Activated naive CD4-positive, alpha-beta T cell treated with anti-CD3 and anti-CD28 coated beads, Interleukin-2, amount 50 U/mL, for 72 hours (primary cell): Measurements from ENCODE around the gene TIMP4. TPM values are rescaled to one million over a fixed set of nuclear protein-coding genes. Genes with fewer than 3 reads are reported as not detected.

Experiments used
- ATAC-seq, 2 donors: fragments of 150-1000 bp; cut with Tn5 transposase; 2 replicates each; pipeline ENCODE4 v1.10.0; 2021; ENCODE audit warnings: mild to moderate bottlenecking in 2 of 2, moderate library complexity in 2 of 2
- DNase-seq, 2 donors: peaks; one replicate each; pipeline ENCODE4 v3.0.0; 2021 to 2022; ENCODE audit warnings: low spot score in 2 of 2
- H3K27ac Mint-ChIP-seq, 2 donors: one replicate each; pipeline ENCODE4 v1.8.0; 2022; ENCODE audit warnings: mild to moderate bottlenecking in 2 of 2, mixed read lengths in 2 of 2
- H3K36me3 Mint-ChIP-seq, 2 donors: one replicate each; pipeline ENCODE4 v1.8.0; 2022; ENCODE audit warnings: mixed read lengths in 2 of 2
- H3K9me3 Mint-ChIP-seq, 2 donors: one replicate each; pipeline ENCODE4 v1.8.0; 2022; ENCODE audit warnings: mixed read lengths in 2 of 2
- total RNA-seq, 2 donors: library from RNA; stranded (reverse); gene quantifications; one replicate each; pipeline ENCODE4 v1.2.3, GENCODE V29; 2022

Gene TIMP4
- total RNA-seq, 2 donors from 2014 or later: not detected

DNA sequence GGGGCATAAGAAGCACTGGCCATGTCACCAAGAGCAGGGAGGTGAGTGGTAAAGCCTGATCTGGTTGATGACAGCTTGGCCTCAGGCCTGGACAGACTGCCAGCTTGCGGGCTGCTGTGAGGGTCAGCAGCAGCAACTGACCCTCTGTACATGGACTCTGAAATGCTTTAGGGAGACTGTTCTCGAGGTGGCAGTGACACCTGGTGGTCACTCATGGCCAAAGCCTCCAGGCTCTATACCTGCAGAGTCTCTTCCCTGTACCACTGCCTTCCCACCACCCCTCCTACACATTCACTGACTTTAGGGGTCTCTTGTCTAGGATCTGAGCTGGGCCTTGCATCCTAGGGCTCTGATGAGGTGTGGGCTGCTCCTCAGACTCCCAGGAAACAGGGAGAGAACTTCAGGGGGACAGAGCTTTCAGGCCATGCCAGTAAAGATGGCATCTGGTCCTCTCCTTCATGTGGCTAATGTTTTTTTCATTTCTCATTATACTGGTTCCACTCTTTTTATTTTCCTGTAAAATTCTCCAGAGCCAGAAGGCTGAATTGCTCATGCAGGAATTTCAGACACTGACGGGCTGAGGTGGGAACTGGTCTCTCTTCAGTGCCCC, 17.2 kb upstream of the TIMP4 start:
- ATAC-seq (peak in 1 of 2 donors; percentile 59), DNase-seq (peak in 1 of 2 donors; percentile 34)
- H3K27ac Mint-ChIP-seq: no peak overlapping the region
- H3K9me3 Mint-ChIP-seq: peaks cover 10% of the 10 kb centered on the region in 2 donors
- H3K36me3 Mint-ChIP-seq: peaks cover 6 to 15% of the 10 kb centered on the region in 2 donors

DNA sequence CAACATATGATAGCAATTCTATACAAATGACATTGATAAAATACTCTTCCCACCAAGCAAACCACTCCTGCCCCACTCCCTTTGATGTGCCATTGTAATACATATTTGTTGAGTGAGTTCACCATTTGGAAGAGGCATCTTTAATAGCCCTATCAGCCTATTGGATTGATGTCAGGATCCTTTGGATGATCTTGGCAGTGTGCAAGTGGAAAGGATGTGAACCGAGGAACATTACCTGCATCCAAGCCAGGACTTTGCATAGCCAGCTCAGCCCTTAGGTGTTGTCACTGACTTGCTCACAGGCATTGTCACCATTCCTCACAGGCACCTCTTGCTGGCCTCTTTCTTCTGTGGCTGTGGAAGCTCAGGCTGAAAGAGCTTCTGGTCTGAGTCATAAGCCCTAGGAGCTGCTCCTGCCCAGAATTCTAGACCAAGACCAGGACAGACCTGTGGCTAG, 16.5 kb upstream of the TIMP4 start:
- Mint-ChIP-seq H3K27ac (no peak overlapping the region), H3K36me3 (peaks cover 6 to 15% of the 10 kb centered on the region in 2 donors), H3K9me3 (peaks cover 10% of the 10 kb centered on the region in 2 donors)
- DNase-seq: no peak
- ATAC-seq: peak in 1 of 2 donors; percentile 13

DNA sequence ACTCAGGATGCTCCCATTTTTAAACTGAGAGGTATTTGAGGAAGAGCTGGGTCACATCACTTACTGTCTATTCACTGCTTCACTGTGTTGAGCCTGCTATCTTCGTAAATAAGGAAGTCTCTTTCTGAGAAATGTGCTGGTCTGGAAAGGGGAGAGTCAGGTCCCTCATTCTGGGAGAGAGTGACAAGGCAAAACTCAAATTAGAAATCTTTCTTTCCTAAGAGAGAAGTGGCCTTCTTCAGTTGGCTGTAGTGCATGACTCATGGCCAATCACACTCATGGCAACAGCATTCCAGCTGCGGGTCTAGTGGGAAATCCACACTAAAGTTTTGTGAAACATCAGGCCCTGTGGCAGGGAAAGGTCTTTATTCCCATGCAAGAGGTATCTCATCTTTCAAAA, 11.5 kb upstream of the TIMP4 start:
- DNase-seq: no peak
- peaks cover 6 to 15% of the 10 kb centered on the region in 2 donors for H3K36me3 Mint-ChIP-seq
- no peak for ATAC-seq
- peaks cover 10% of the 10 kb centered on the region in 2 donors for H3K9me3 Mint-ChIP-seq
- no peak overlapping the region for H3K27ac Mint-ChIP-seq

DNA sequence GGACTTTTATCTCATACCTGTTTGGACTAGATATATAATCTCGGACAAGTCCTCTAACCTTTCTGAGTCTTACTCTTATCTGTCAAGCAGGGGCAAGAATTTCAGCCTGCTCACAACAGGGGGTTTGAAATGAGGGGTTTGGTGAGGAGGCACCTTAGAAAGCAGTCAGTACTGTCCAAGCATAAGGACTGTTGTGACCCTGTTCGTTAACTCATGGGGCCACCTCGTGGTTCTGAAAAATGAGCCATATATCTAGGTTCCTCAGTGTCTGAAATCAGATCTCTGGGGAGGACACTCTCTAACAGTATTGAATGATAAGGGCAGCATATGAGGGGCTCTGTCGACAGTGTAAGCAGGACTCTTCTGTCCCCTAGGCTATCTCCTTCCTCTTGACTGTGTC, 7.2 kb upstream of the TIMP4 start:
- H3K9me3 Mint-ChIP-seq: no peaks in the 10 kb centered on the region
- ATAC-seq: no peak
- H3K27ac Mint-ChIP-seq: no peak overlapping the region
- no peaks in the 10 kb centered on the region for H3K36me3 Mint-ChIP-seq
- DNase-seq: no peak

DNA sequence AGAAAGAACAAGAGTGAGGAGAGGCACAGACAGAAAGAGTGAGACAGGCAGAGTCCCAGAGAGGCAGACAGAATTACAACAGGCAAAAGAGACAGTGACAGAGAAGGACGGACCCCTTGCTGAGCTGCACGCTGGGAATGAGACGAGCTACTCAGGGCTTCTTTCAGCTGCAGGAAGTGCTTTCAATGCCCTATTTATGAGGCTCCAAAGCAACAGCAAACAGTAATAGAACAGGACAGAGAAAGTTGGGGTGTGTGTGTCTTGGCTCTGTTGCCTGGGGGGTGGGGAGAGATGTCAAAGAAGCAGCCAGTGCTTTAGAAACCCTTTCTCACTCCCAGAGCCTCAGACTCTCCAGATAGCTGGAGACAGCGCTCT, 502 bp upstream of the TIMP4 start:
- Mint-ChIP-seq H3K27ac (no peak overlapping the region), H3K36me3 (no peaks in the 10 kb centered on the region), H3K9me3 (no peaks in the 10 kb centered on the region)
- ATAC-seq (no peak), DNase-seq (no peak)

DNA sequence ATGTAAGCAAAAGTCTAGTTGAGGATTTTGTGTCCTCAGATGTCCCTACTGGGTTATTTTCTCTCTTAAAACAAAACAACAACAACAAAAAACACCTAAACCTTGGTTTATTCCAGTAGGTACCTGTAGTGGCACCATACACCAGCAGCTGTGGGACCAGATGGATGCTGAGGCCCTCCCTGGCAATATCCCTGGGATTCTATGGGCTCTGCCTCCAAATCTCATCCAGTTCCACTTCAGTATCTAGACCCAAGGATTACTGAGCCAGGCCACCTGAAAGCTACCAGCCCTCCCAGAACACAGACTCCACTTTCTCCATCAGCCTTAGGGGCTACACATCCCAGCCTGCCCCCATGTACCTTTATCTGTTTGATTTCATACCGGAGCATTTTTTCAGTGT, 1.7 kb downstream of the TIMP4 start:
- Mint-ChIP-seq H3K9me3 (no peaks in the 10 kb centered on the region), H3K36me3 (no peaks in the 10 kb centered on the region), H3K27ac (no peak overlapping the region)
- no peak for DNase-seq
- ATAC-seq: no peak

DNA sequence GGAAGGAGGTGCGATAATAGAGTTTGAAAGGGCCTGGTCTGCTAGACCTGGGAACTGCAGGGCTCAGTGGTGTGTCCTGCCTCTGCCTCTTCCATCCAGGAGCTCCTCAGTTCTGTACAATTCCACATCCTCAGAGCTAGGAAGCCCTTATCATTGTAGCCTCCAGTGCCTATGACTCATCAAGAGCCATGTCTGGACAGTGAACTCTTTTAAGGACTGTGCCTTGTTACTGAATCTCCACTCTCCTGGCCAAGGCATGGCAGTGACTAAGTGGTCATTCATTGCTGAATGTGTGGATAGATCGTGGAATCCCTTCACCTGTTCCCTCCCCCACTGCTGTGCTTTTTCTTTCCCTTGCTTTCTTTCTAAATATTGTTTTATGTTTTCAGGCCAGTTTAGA, 2.9 kb downstream of the TIMP4 start:
- no peak for DNase-seq
- ATAC-seq: no peak
- Mint-ChIP-seq H3K36me3 (no peaks in the 10 kb centered on the region), H3K27ac (no peak overlapping the region), H3K9me3 (no peaks in the 10 kb centered on the region)

DNA sequence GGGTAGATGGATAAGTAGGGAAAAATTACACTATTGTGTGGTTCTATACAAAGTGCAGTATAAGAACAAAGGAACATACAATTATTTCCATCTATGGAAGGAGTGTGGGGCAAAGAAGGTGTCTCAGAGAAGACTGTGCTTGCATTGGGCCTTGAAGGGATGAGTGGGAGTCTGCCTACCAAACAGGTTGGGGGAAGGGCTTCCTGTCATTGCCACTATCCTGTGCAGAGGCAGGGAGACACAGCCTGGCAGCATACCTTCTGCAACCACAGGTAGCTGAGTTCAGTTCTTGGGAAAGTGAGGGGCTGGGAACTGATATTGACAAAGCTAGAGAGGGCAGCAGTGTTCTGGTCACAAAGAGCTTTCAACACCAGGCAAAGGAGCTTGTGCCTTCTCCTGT, 3.4 kb downstream of the TIMP4 start:
- Mint-ChIP-seq H3K27ac (no peak overlapping the region), H3K36me3 (no peaks in the 10 kb centered on the region), H3K9me3 (no peaks in the 10 kb centered on the region)
- ATAC-seq (no peak), DNase-seq (no peak)

DNA sequence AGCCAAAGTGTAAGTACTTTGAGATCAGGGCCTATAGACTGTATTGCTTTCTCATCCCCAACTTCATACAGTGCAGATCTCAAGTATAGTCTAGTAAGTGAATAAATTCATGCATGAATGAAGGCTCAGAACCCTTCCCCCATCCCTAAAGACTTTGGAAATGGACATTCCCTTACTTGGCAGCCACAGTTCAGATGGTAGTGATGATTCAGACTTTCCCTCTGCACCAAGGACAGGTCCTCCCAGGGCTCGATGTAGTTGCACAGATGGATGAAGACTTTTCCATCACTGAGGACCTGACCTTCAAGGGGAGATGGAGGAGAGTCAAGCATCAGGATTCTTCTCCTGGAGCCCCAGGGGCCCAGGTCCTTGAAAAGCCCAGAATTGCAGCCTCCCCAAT, 4.6 kb downstream of the TIMP4 start:
- Mint-ChIP-seq H3K9me3 (no peaks in the 10 kb centered on the region), H3K36me3 (no peaks in the 10 kb centered on the region)

DNA sequence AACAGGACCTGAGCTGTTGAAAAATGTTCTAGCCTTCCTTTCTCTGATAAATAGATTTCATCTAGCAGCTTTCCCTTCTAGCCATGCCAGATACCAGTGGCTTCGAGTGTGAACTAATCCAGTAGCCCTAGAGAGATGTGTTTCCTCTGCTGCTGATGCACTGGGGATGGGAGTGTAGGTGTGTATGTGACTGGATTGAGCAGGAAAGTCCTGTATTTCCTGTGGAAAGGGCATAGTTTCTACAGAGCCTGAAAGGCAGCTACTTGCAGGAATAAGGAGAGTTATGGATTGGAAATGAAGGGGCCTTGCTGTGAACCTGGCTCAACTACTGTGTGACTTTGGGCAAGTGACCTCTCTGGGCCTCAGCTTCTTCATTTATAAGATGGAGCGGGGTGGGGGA, 8.6 kb downstream of the TIMP4 start:
- DNase-seq: no peak
- no peak for ATAC-seq
- no peak overlapping the region for H3K27ac Mint-ChIP-seq
- no peaks in the 10 kb centered on the region for H3K36me3 Mint-ChIP-seq
- H3K9me3 Mint-ChIP-seq: no peaks in the 10 kb centered on the region

More for the DNA sequence above, 4.6 kb downstream of the TIMP4 start:
- peak overlapping the region in 1 of 2 donors; percentile 11 for H3K27ac Mint-ChIP-seq
- ATAC-seq (no peak), DNase-seq (no peak)

DNA sequence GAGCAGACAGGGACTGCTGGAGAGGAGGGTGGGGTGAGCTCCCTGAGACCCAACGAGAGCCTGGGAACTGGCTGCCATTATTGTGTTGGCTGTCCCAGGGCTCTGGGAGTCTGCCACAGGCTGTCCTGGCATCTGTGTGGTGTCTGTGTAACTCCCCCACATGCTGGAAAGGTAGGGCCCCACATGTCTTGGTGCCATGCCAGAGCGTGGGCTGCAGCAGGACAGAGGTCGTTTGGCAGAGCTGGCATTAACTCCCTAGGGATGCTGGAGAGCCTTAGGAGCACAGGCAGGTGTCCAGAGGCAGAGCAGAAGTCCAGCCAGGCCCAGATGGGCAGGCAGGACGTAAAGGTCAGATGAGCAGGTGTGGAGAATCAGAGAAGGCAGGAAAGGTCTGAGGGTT, 9.7 kb downstream of the TIMP4 start:
- DNase-seq (no peak), ATAC-seq (no peak)
- H3K27ac Mint-ChIP-seq: no peak overlapping the region
- H3K36me3 Mint-ChIP-seq: no peaks in the 10 kb centered on the region
- no peaks in the 10 kb centered on the region for H3K9me3 Mint-ChIP-seq

DNA sequence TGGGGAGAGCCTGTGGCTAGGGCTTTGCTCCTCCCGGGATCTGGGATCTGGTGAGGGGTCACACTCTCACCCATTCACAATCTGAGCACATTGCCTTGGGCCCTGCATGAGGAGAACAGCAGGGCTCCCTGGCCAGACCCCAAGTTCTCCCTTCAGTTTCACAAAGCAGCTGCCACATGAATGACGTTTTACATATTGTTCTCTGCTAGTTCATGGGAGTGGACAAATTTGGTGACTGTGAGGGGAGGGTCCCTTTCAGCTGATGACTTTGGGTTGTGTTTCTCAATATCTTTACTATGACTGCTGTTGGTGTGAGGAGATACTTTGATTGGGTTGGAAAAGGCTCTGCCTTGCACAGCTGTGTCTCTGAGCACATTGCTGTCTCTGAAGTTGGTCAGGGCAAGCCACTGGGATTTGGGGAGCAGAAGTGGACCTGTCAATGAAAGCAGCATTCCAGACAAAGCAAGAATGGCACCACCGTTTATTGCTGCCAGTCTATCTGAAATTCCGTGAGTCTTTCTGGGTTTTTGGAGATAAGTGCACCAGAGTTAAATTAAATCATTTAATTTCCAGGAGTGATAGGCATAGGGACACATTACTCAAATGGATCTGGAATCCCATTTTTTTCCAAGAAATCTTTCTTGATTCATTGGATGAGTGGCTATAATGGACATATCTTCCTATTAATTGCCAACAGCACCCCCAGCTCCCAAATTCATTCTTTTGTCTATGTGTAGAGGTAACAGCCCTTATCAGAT, 10.3 kb downstream of the TIMP4 start:
- H3K36me3 Mint-ChIP-seq: no peaks in the 10 kb centered on the region
- no peak overlapping the region for H3K27ac Mint-ChIP-seq
- DNase-seq (no peak), ATAC-seq (no peak)
- no peaks in the 10 kb centered on the region for H3K9me3 Mint-ChIP-seq

DNA sequence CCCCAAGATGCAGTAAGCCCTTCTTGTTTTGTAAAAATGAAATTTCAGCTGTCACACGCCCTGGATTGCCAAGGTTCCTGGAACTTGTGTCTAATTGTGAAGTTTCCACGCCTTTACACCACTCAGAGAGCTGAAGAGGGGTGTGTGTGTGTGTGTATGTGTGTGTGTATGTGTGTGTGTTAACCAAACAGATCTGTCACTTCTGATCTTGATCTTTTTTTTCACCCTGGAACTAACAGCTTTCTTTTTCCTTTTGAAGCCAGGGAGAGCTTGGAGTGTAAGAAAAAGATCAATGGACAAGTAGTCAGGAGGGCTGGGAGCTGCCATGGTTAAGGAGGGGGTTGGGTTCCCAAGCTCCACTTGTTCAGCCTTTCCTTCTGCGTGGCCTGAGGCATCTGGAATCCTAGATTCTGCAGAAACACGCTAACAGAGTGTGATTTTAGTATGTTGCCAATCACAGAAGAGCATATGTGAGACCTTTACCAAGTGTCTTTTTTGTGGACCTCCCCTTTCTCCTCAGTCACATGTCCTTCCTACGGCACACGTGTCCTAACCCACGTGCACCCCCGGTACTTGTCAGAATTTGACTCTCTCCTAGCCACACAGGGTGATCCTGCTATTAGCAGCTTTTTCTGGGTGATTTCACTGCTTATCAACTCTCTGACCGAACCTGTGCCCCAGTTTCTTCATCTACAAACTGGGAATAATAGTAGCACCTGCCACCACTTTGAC, 11.5 kb downstream of the TIMP4 start:
- ATAC-seq (no peak), DNase-seq (no peak)
- H3K9me3 Mint-ChIP-seq: no peaks in the 10 kb centered on the region
- H3K27ac Mint-ChIP-seq: no peak overlapping the region
- no peaks in the 10 kb centered on the region for H3K36me3 Mint-ChIP-seq

DNA sequence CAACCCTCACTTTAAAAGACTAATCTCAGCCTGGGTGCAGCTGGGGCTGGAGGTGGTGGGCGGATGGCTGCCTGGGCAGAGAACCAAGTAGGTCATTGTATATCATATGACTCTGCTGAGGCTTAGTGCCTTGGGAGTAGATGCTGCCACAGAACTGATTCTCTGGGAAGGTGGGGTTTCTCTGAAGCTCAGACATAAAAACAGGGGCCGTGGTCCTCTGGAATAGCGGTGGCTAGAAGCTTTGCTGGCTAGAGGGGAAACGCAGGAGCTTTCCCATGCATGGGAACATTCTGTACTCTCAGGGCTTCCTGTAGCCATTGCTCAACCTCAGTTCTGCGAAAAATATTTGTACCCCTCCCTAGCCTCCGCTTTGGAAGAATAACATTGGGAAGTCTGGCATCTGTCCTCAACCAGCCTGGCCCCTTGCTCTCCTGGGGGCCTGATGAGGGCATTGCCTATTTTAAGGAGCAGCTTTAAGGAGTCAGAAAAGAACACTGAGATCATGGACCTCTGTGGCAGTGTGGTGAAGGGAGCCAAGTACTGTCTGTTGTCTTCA, 14.7 kb downstream of the TIMP4 start:
- H3K9me3 Mint-ChIP-seq: no peaks in the 10 kb centered on the region
- H3K27ac Mint-ChIP-seq: no peak overlapping the region
- H3K36me3 Mint-ChIP-seq: no peaks in the 10 kb centered on the region
- ATAC-seq (no peak), DNase-seq (no peak)

DNA sequence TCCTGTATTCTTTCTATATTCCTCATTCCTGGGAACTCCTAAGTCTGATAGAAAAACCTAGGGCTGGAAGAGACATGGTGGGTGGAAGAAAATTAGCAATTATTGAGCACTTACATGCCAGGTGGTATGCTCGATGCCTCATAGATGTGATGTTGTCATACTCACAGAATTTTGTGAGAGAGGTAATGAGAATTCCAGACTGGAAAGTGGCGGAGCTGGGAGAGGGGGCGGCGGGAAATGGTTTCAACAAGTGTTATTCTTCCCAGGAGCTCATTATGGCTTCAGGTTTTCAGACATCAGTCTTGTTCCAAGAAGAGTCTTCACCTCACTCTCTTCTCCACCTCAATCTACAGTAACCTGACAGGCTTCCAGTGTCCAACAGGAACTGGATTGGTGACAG, 16.2 kb downstream of the TIMP4 start:
- DNase-seq (no peak), ATAC-seq (no peak)
- Mint-ChIP-seq H3K36me3 (no peaks in the 10 kb centered on the region), H3K27ac (no peak overlapping the region), H3K9me3 (no peaks in the 10 kb centered on the region)

DNA sequence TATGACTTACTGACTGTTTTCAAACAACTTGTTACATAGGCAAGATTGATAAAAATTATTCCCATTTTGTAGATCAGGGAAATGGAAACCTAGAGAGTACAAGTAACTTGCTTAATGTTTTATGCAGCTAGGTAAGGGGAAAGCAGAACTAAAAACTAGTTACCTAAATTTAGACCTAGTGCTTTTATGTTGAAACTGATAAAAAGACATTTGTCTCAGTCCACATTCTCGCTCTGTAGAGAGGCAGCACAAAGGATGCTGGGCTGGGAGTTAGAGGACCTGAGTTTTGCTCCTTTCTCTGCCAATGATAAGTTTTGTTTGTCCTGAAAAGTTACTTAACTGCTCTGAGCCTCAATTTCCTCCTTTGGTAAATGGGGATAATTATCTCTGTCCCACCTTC, 17.4 kb downstream of the TIMP4 start:
- no peaks in the 10 kb centered on the region for H3K36me3 Mint-ChIP-seq
- no peaks in the 10 kb centered on the region for H3K9me3 Mint-ChIP-seq
- H3K27ac Mint-ChIP-seq: no peak overlapping the region
- ATAC-seq (no peak), DNase-seq (no peak)

DNA sequence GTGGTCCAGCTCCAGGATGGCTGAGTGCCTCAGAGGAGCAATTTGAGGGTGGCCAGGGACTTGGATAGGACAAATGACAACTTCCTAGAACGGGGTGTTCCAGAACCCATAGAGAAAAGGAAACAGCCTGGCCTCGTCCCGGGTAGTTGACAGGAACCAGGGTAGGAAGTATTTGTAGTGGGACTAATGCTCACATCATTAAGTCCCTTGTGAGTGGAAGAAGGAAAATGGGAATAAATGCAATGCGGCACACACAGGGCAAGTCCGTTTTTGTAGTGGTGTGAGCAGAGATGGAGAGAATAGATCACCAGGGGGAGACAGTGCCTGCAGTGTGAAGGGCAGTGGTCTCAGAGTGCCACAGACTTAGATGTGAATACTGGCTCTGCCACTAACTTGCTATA, 19.6 kb downstream of the TIMP4 start:
- DNase-seq (no peak), ATAC-seq (peak; percentile 61 to 62)
- Mint-ChIP-seq H3K9me3 (no peaks in the 10 kb centered on the region), H3K36me3 (no peaks in the 10 kb centered on the region), H3K27ac (no peak overlapping the region)
